IMR-90 (cell line): ENCODE results near the gene GRIA3. TPM values are rescaled to one million over a fixed set of nuclear protein-coding genes. Genes with fewer than 3 reads are reported as not detected.

Experiments used
- ATAC-seq: fragments of 200-7000 bp; cut with Tn5 transposase; 2 replicates; pipeline ENCODE4 v1.9.1; 2020; ENCODE audit warnings: low read depth, mild to moderate bottlenecking, moderate library complexity
- BruUV-seq: library from RNA; stranded (reverse); fragments of 400-500 nt; replicated peaks from 2 replicates; lab custom pipeline; 2021; lab: Mats Ljungman, UMichigan
- CTCF ChIA-PET: fragments of 300-600 bp; formaldehyde crosslinking; extraction: SDS; loops from one replicate; lab custom pipeline; 2021; ENCODE audit warnings: antibody characterized with exemption; lab: Yijun Ruan, JAX
- POLR2A ChIA-PET: fragments of 300-600 bp; sonication (Branson Sonifier 250); formaldehyde crosslinking; loops from one replicate; lab custom pipeline; 2022; ENCODE audit warnings: antibody characterized with exemption; ENCODE audit not compliant: unreplicated experiment; lab: Charles Lee
- DNase-seq: peaks from one replicate; pipeline ENCODE4 v3.0.0; 2013
- H2AFZ ChIP-seq: replicated peaks from 2 replicates; pipeline ENCODE3; 2013; ENCODE audit warnings: low read length, mild to moderate bottlenecking; ENCODE audit not compliant: poor library complexity
- H2AK5ac ChIP-seq: 2 replicates; pipeline ENCODE4 v1.6.1; 2013; ENCODE audit warnings: low read depth, low read length, inconsistent platforms
- H2AK9ac ChIP-seq: replicated peaks from 2 replicates; pipeline ENCODE3; 2013; ENCODE audit warnings: mild to moderate bottlenecking, low read depth, low read length, moderate library complexity; ENCODE audit not compliant: poor library complexity
- H2BK120ac ChIP-seq: 2 replicates; pipeline ENCODE4 v1.6.1; 2013; ENCODE audit warnings: low read depth, low read length, inconsistent platforms
- H2BK15ac ChIP-seq: 3 replicates; pipeline ENCODE4 v1.6.1; 2013; ENCODE audit warnings: low read depth, low read length, inconsistent platforms
- H2BK20ac ChIP-seq: 2 replicates; pipeline ENCODE4 v1.6.1; 2013; ENCODE audit warnings: low read depth, mild to moderate bottlenecking, inconsistent platforms, low read length, moderate library complexity
- H2BK5ac ChIP-seq: 2 replicates; pipeline ENCODE4 v1.6.1; 2013; ENCODE audit warnings: mild to moderate bottlenecking, low read depth, low read length, inconsistent platforms; ENCODE audit not compliant: poor library complexity, severe bottlenecking
- H3K14ac ChIP-seq: replicated peaks from 2 replicates; pipeline ENCODE4 v1.6.1; 2013; ENCODE audit warnings: low read depth, low read length, inconsistent platforms
- H3K18ac ChIP-seq: 2 replicates; pipeline ENCODE4 v1.6.1; 2013; ENCODE audit warnings: low read depth, low read length, control low read depth
- H3K23ac ChIP-seq: 2 replicates; pipeline ENCODE4 v1.6.1; 2013; ENCODE audit warnings: low read depth, low read length, inconsistent platforms
- H3K27ac ChIP-seq: 2 replicates; pipeline ENCODE4 v1.5.1; 2013; ENCODE audit warnings: mild to moderate bottlenecking, control low read depth, low read length; ENCODE audit not compliant: insufficient read depth
- H3K27me3 ChIP-seq: 2 replicates; pipeline ENCODE4 v1.6.1; 2013; ENCODE audit warnings: low read length; ENCODE audit not compliant: control insufficient read depth, insufficient read depth
- H3K36me3 ChIP-seq: 2 replicates; pipeline ENCODE4 v1.6.1; 2013; ENCODE audit warnings: low read length, mixed read lengths; ENCODE audit not compliant: control insufficient read depth, insufficient read depth
- H3K4ac ChIP-seq: 2 replicates; pipeline ENCODE4 v1.6.1; 2013; ENCODE audit warnings: low read depth, low read length, inconsistent platforms
- H3K4me1 ChIP-seq: 2 replicates; pipeline ENCODE4 v1.6.1; 2013; ENCODE audit warnings: low read length, mixed read lengths; ENCODE audit not compliant: control insufficient read depth, insufficient read depth
- H3K4me2 ChIP-seq: 2 replicates; pipeline ENCODE4 v1.6.1; 2013; ENCODE audit warnings: low read depth, mild to moderate bottlenecking, control low read depth, low read length, moderate library complexity
- H3K4me3 ChIP-seq: 2 replicates; pipeline ENCODE4 v1.5.1; 2013; ENCODE audit warnings: low read depth, mild to moderate bottlenecking, control low read depth, low read length, moderate library complexity; ENCODE audit not compliant: insufficient read depth
- H3K56ac ChIP-seq: 2 replicates; pipeline ENCODE4 v1.6.1; 2013; ENCODE audit warnings: low read length, inconsistent platforms; ENCODE audit not compliant: insufficient read depth; ENCODE audit errors: extremely low read depth
- H3K79me1 ChIP-seq, 2 experiments: 2 replicates each; pipeline ENCODE4 v1.6.1; 2013; ENCODE audit warnings: low read length in 2 of 2, inconsistent platforms in 1 of 2, low read depth in 1 of 2
- H3K9ac ChIP-seq: 2 replicates; pipeline ENCODE4 v1.6.1; 2013; ENCODE audit warnings: low read depth, low read length, control low read depth
- H3K9me1 ChIP-seq: 2 replicates; pipeline ENCODE4 v1.6.1; 2013; ENCODE audit warnings: low read length, inconsistent platforms; ENCODE audit not compliant: insufficient read depth
- H3K9me3 ChIP-seq: 2 replicates; pipeline ENCODE4 v1.6.1; 2013; ENCODE audit warnings: low read length; ENCODE audit not compliant: control insufficient read depth, insufficient read depth
- H4K20me1 ChIP-seq: 2 replicates; pipeline ENCODE4 v1.6.1; 2013; ENCODE audit warnings: low read length, inconsistent platforms; ENCODE audit not compliant: insufficient read depth
- H4K5ac ChIP-seq: 2 replicates; pipeline ENCODE4 v1.6.1; 2013; ENCODE audit warnings: mild to moderate bottlenecking, low read depth, low read length, control low read depth
- H4K8ac ChIP-seq, 2 experiments: 2 replicates each; pipeline ENCODE4 v1.6.1; 2013; ENCODE audit warnings: low read depth in 2 of 2, low read length in 2 of 2, control low read depth in 1 of 2, inconsistent platforms in 1 of 2
- H4K91ac ChIP-seq: 2 replicates; pipeline ENCODE4 v1.6.1; 2013; ENCODE audit warnings: low read depth, low read length, inconsistent platforms; ENCODE audit not compliant: insufficient read depth
- BHLHE40 ChIP-seq: fragments of 150-350 bp; IDR thresholded peaks from 2 replicates; pipeline ENCODE4 v1.6.1; 2016; ENCODE audit warnings: mild to moderate bottlenecking, low read depth, low read length
- CEBPB ChIP-seq: IDR thresholded peaks from 2 replicates; pipeline ENCODE4 v1.6.1; 2012; ENCODE audit warnings: low read depth, low read length, improper control_type of control experiment
- CHD1 ChIP-seq: IDR thresholded peaks from 2 replicates; pipeline ENCODE4 v1.6.1; 2012; ENCODE audit warnings: low read depth, low read length, improper control_type of control experiment
- ELK1 ChIP-seq: fragments of 150-350 bp; IDR thresholded peaks from 2 replicates; pipeline ENCODE4 v1.6.1; 2016; ENCODE audit warnings: low read depth, mild to moderate bottlenecking, low read length, moderate library complexity, borderline replicate concordance
- FOS ChIP-seq: fragments of 150-350 bp; IDR thresholded peaks from 2 replicates; pipeline ENCODE4 v1.6.1; 2016; ENCODE audit warnings: low read depth, low read length
- MAFK ChIP-seq: IDR thresholded peaks from 2 replicates; pipeline ENCODE4 v1.6.1; 2012; ENCODE audit warnings: low read depth, low read length, improper control_type of control experiment
- MAZ ChIP-seq: IDR thresholded peaks from 2 replicates; pipeline ENCODE4 v1.6.1; 2012; ENCODE audit warnings: low read depth, mild to moderate bottlenecking, low read length, improper control_type of control experiment, moderate library complexity, borderline replicate concordance
- MXI1 ChIP-seq: IDR thresholded peaks from 2 replicates; pipeline ENCODE4 v1.6.1; 2012; ENCODE audit warnings: low read depth, mild to moderate bottlenecking, low read length, moderate library complexity, borderline replicate concordance
- NFE2L2 ChIP-seq: fragments of 150-350 bp; IDR thresholded peaks from 2 replicates; pipeline ENCODE4 v1.6.1; 2016; ENCODE audit warnings: low read depth, mild to moderate bottlenecking, low read length
- POLR2A ChIP-seq: IDR thresholded peaks from 2 replicates; pipeline ENCODE4 v1.6.1; 2012; ENCODE audit warnings: mild to moderate bottlenecking, low read depth, low read length
- RAD21 ChIP-seq: IDR thresholded peaks from 2 replicates; pipeline ENCODE4 v1.6.1; 2012; ENCODE audit warnings: low read length, improper control_type of control experiment
- RCOR1 ChIP-seq: IDR thresholded peaks from 2 replicates; pipeline ENCODE4 v1.6.1; 2012; ENCODE audit warnings: mild to moderate bottlenecking, low read length, improper control_type of control experiment; ENCODE audit not compliant: insufficient replicate concordance
- RFX5 ChIP-seq: IDR thresholded peaks from 2 replicates; pipeline ENCODE4 v1.8.0; 2012; ENCODE audit warnings: low read depth, mild to moderate bottlenecking, low read length, moderate library complexity
- SMC3 ChIP-seq: fragments of 150-350 bp; IDR thresholded peaks from 2 replicates; pipeline ENCODE4 v1.6.1; 2016; ENCODE audit warnings: low read depth, mild to moderate bottlenecking, antibody characterized with exemption, low read length, moderate library complexity
- WGBS, 2 experiments: methylation state at CpG; one replicate each; pipeline versions ENCODE4 v1.1.5 to v1.1.7; 2013; ENCODE audit warnings: missing lambda C conversion rate in 2 of 2; ENCODE audit not compliant: insufficient read length in 1 of 2; ENCODE audit errors: extremely low coverage in 2 of 2; 5-methylcytosine and 5-hydroxymethylcytosine counted together
- dilution Hi-C: fragments of 300-500 bp; cut with HindIII; formaldehyde crosslinking; loops from one replicate; pipeline ENCODE4 v1.14.3; 2018; ENCODE audit warnings: low sequenced_read_pairs; ENCODE audit not compliant: unreplicated experiment
- in situ Hi-C: fragments of 300-500 bp; cut with MboI; formaldehyde crosslinking; loops from 3 replicates; pipeline ENCODE4 v1.14.3; 2019; ENCODE audit warnings: low sequenced_read_pairs, inconsistent platforms, mixed read lengths
- intact Hi-C: fragments of 100-400 bp; cut with micrococcal nuclease; formaldehyde crosslinking; loops from 2 replicates; pipeline ENCODE4 v1.10.0; 2022
- polyA plus RNA-seq, 3 experiments: library from polyadenylated mRNA; depleted of rRNA; stranded (reverse); fragments of >200 nt; gene quantifications; 2 replicates each; pipeline ENCODE4 v1.2.3, GENCODE V29; 2012; ENCODE audit warnings: low replicate concordance in 1 of 3
- total RNA-seq: library from RNA; depleted of rRNA; stranded (reverse); fragments of >200 nt; gene quantifications from 2 replicates; pipeline ENCODE4 v1.2.3, GENCODE V29; 2012
- TF ChIP-seq, protein P1 (sequence below): fragments of 150-350 bp; IDR thresholded peaks from 2 replicates; pipeline ENCODE4 v1.6.1; 2017; ENCODE audit warnings: mild to moderate bottlenecking, antibody characterized with exemption, low read length, low read depth
- TF ChIP-seq, protein P2 (sequence below): conservative IDR thresholded peaks from 2 replicates; pipeline ENCODE4 v1.5.1; 2012; ENCODE audit warnings: mild to moderate bottlenecking, low read depth, low read length, improper control_type of control experiment

Gene GRIA3
- total and polyA plus RNA-seq, 2 of the 4 experiments (the other 2 are of a cell fraction): not detected

DNA sequence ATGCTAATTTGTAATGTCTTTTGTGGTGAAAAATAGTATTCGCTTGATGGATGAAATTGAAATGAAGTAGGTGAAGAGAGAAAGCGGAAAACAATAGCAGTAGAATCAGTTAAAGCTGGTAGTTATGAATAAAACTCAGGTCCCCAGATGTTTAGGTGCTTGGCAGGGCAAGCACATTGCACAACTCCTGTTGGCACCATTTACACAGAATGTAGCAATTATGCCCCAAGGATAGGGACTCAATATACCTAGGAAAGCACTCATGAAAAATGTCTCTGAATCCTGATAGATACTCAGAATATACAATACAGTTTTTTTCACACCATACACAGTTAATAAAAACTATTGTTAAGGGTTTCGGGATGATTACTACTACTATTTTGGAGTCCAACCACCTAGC is 26.5 kb upstream of the GRIA3 start:
- CTCF ChIA-PET: no interaction called here
- in situ Hi-C loops (no loop called here), dilution Hi-C loops (no loop called here), intact Hi-C loops (no loop called here)
- Histone ChIP-seq H3K79me1 (no peaks in the 10 kb centered on the region), H2BK15ac (no peak overlapping the region), H3K4me2 (no peak overlapping the region), H2AFZ (no peak overlapping the region), H2BK120ac (no peak overlapping the region), H4K5ac (no peak overlapping the region), H2BK20ac (no peak overlapping the region), H3K9me3 (no peaks in the 10 kb centered on the region), H3K9ac (no peak overlapping the region), H3K18ac (no peak overlapping the region), H2BK5ac (no peak overlapping the region), H3K23ac (no peak overlapping the region), H3K9me1 (no peaks in the 10 kb centered on the region), H4K8ac (no peak overlapping the region), H3K4me3 (no peak overlapping the region), H3K4me1 (no peaks in the 10 kb centered on the region), H2AK5ac (no peak overlapping the region), H2AK9ac (no peak overlapping the region), H3K27ac (no peak overlapping the region), H3K27me3 (no peaks in the 10 kb centered on the region), H3K4ac (no peak overlapping the region), H3K56ac (no peak overlapping the region), H4K91ac (no peak overlapping the region), H3K14ac (no peak overlapping the region), H3K36me3 (no peaks in the 10 kb centered on the region), H4K20me1 (no peaks in the 10 kb centered on the region)
- POLR2A ChIA-PET: no interaction called here
- ATAC-seq (no peak), DNase-seq (no peak)
- no TSS peak for BruUV-seq
- TF ChIP-seq RFX5 (no peak), NFE2L2 (no peak), MAZ (no peak), RAD21 (no peak), BHLHE40 (no peak), CEBPB (no peak), SMC3 (no peak), MAFK (no peak), MXI1 (no peak), RCOR1 (no peak), FOS (no peak), POLR2A (no peak), CHD1 (no peak), ELK1 (no peak)
- TF ChIP-seq, protein P1, sequence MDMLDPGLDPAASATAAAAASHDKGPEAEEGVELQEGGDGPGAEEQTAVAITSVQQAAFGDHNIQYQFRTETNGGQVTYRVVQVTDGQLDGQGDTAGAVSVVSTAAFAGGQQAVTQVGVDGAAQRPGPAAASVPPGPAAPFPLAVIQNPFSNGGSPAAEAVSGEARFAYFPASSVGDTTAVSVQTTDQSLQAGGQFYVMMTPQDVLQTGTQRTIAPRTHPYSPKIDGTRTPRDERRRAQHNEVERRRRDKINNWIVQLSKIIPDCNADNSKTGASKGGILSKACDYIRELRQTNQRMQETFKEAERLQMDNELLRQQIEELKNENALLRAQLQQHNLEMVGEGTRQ: no peak
- TF ChIP-seq, protein P2, sequence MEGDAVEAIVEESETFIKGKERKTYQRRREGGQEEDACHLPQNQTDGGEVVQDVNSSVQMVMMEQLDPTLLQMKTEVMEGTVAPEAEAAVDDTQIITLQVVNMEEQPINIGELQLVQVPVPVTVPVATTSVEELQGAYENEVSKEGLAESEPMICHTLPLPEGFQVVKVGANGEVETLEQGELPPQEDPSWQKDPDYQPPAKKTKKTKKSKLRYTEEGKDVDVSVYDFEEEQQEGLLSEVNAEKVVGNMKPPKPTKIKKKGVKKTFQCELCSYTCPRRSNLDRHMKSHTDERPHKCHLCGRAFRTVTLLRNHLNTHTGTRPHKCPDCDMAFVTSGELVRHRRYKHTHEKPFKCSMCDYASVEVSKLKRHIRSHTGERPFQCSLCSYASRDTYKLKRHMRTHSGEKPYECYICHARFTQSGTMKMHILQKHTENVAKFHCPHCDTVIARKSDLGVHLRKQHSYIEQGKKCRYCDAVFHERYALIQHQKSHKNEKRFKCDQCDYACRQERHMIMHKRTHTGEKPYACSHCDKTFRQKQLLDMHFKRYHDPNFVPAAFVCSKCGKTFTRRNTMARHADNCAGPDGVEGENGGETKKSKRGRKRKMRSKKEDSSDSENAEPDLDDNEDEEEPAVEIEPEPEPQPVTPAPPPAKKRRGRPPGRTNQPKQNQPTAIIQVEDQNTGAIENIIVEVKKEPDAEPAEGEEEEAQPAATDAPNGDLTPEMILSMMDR: no peak
- 100% methylated on average over 1 of the region's 3 CpGs; no CpG with 5 or more reads in 1 of the 2 experiments for WGBS, 2 experiments
